Neural cell (in vitro differentiated cells): Measurements from ENCODE around the gene DHRS3. TPM values are rescaled to one million over a fixed set of nuclear protein-coding genes. Genes with fewer than 3 reads are reported as not detected.
"Not testable (repeated sequence)": the region's sequence is repeated elsewhere in the genome, so short reads cannot be mapped to it uniquely, and the experiment has no call there.

ENCODE experiments used
- H2AFZ ChIP-seq: fragments of 200-600, 300-800 bp; sonication (generic), shearing (Covaris generic); 2 replicates; pipeline ENCODE4 v1.6.0; 2014; ENCODE audit warnings: low read depth, mild to moderate bottlenecking, antibody characterized with exemption, low read length, moderate library complexity
- H3F3A ChIP-seq: fragments of 200-600 bp; shearing (Covaris generic); 2 replicates; pipeline ENCODE4 v1.6.1; 2016; ENCODE audit warnings: mild to moderate bottlenecking, moderate library complexity, mixed read lengths, antibody characterized with exemption, low read length; ENCODE audit not compliant: insufficient read depth, poor library complexity, severe bottlenecking
- H3K27ac ChIP-seq: fragments of 200-600, 300-800 bp; sonication (generic), shearing (Covaris generic); 2 replicates; pipeline ENCODE4 v1.5.1; 2014; ENCODE audit warnings: mild to moderate bottlenecking, low read length, moderate library complexity
- H3K27me3 ChIP-seq: fragments of 300-800, 200-600 bp; sonication (generic), shearing (Covaris generic); 2 replicates; pipeline ENCODE4 v1.6.0; 2014; ENCODE audit warnings: mild to moderate bottlenecking, low read depth, low read length, moderate library complexity; ENCODE audit not compliant: insufficient read depth
- H3K36me3 ChIP-seq: fragments of 300-800, 200-600 bp; sonication (generic), shearing (Covaris generic); 2 replicates; pipeline ENCODE4 v1.5.1; 2014; ENCODE audit warnings: mild to moderate bottlenecking, antibody characterized with exemption, low read length, moderate library complexity; ENCODE audit not compliant: insufficient read depth
- H3K4me2 ChIP-seq: fragments of 300-800, 200-600 bp; sonication (generic), shearing (Covaris generic); 2 replicates; pipeline ENCODE4 v1.6.0; 2014; ENCODE audit warnings: mild to moderate bottlenecking, low read length
- H3K4me3 ChIP-seq: fragments of 300-800, 200-600 bp; sonication (generic), shearing (Covaris generic); 2 replicates; pipeline ENCODE4 v1.5.1; 2014; ENCODE audit warnings: mild to moderate bottlenecking, low read length, moderate library complexity
- H3K79me2 ChIP-seq: fragments of 200-600 bp; shearing (Covaris generic); replicated peaks from 2 replicates; pipeline ENCODE4 v1.6.0; 2014; ENCODE audit warnings: mild to moderate bottlenecking, low read length, moderate library complexity; ENCODE audit not compliant: insufficient read depth
- H3K9ac ChIP-seq: fragments of 300-800, 200-600 bp; sonication (generic), shearing (Covaris generic); 2 replicates; pipeline ENCODE4 v1.6.1; 2016; ENCODE audit warnings: mild to moderate bottlenecking, low read length, mixed read lengths
- H3K9me2 ChIP-seq: fragments of 200-600 bp; shearing (Covaris generic); 2 replicates; pipeline ENCODE4 v1.6.1; 2016; ENCODE audit warnings: mild to moderate bottlenecking, low read length, mixed read lengths; ENCODE audit not compliant: insufficient read depth
- H3K9me3 ChIP-seq: fragments of 200-600, 300-800 bp; sonication (generic), shearing (Covaris generic); 2 replicates; pipeline ENCODE4 v1.6.1; 2016; ENCODE audit warnings: mild to moderate bottlenecking, mixed run types, low read length, moderate library complexity, mixed read lengths
- H4K20me1 ChIP-seq: fragments of 200-600 bp; shearing (Covaris generic); 2 replicates; pipeline ENCODE4 v1.6.1; 2016; ENCODE audit warnings: mild to moderate bottlenecking, mixed run types; ENCODE audit not compliant: insufficient read depth
- CTCF ChIP-seq: fragments of 450-650 bp; IDR thresholded peaks from 2 replicates; pipeline ENCODE4 v1.5.1; 2014; ENCODE audit warnings: antibody characterized with exemption, mild to moderate bottlenecking, moderate library complexity; ENCODE audit not compliant: poor library complexity, severe bottlenecking
- EP300 ChIP-seq: fragments of 450-650 bp; conservative IDR thresholded peaks from 2 replicates; pipeline ENCODE4 v1.6.1; 2014; ENCODE audit warnings: antibody characterized with exemption, mild to moderate bottlenecking, moderate library complexity; ENCODE audit not compliant: poor library complexity, severe bottlenecking
- EZH2 ChIP-seq: fragments of 200-600, 300-800 bp; shearing (Covaris generic), sonication (generic); IDR thresholded peaks from 2 replicates; pipeline ENCODE4 v1.6.1; 2014; ENCODE audit warnings: antibody characterized with exemption, low read length, borderline replicate concordance, mild to moderate bottlenecking; ENCODE audit not compliant: insufficient read depth, poor library complexity, severe bottlenecking
- MXI1 ChIP-seq: fragments of 450-650 bp; conservative IDR thresholded peaks from 2 replicates; pipeline ENCODE4 v1.6.1; 2014; ENCODE audit warnings: antibody characterized with exemption, mild to moderate bottlenecking; ENCODE audit not compliant: poor library complexity, severe bottlenecking
- POLR2AphosphoS5 ChIP-seq: IDR thresholded peaks from 2 replicates; pipeline ENCODE4 v1.6.1; 2012
- RAD21 ChIP-seq: fragments of 450-650 bp; conservative IDR thresholded peaks from 2 replicates; pipeline ENCODE4 v1.6.1; 2014; ENCODE audit warnings: antibody characterized with exemption, mild to moderate bottlenecking, moderate library complexity
- REST ChIP-seq: IDR thresholded peaks from 2 replicates; pipeline ENCODE4 v1.6.1; 2012; ENCODE audit warnings: borderline replicate concordance
- SMC3 ChIP-seq: fragments of 450-650 bp; conservative IDR thresholded peaks from 2 replicates; pipeline ENCODE4 v1.6.1; 2014; ENCODE audit warnings: antibody characterized with exemption, mild to moderate bottlenecking, moderate library complexity; ENCODE audit not compliant: poor library complexity
- TAF1 ChIP-seq: IDR thresholded peaks from 2 replicates; pipeline ENCODE4 v1.6.1; 2012; ENCODE audit warnings: low read depth
- polyA plus RNA-seq: library from polyadenylated mRNA; depleted of rRNA; stranded (reverse); fragments of >200 nt; gene quantifications from 2 replicates; pipeline ENCODE4 v1.2.3, GENCODE V29; 2014

The DHRS3 gene
- polyA plus RNA-seq, 1 donor from 2014 or later, result 0.22 TPM

GRCh38 chr1:12565094-12565965 lies 52.7 kb downstream of the DHRS3 start:
- H3K9ac ChIP-seq, result no peak overlapping the region
- no peak overlapping the region for H3K27ac ChIP-seq
- no peaks in the 10 kb centered on the region for H3K36me3 ChIP-seq
- H2AFZ ChIP-seq, result no peak overlapping the region
- no peaks in the 10 kb centered on the region for H3K9me3 ChIP-seq
- no peak overlapping the region for H3K4me3 ChIP-seq
- H4K20me1 ChIP-seq, result no peaks in the 10 kb centered on the region
- H3K27me3 ChIP-seq, result no peaks in the 10 kb centered on the region
- no peaks in the 10 kb centered on the region for H3K9me2 ChIP-seq
- H3K79me2 ChIP-seq, result no peaks in the 10 kb centered on the region
- H3K4me2 ChIP-seq, result no peak overlapping the region
- TF ChIP-seq MXI1 (no peak), POLR2AphosphoS5 (no peak), RAD21 (no peak), CTCF (no peak), TAF1 (no peak), EZH2 (no peak), SMC3 (no peak), REST (no peak), EP300 (no peak)
- H3F3A ChIP-seq, result no peaks in the 10 kb centered on the region

- H3K27ac ChIP-seq, H3K4me3 ChIP-seq: not testable (repeated sequence)
Measured at GRCh38 chr1:12564251-12564650, 53.8 kb downstream of the DHRS3 start.

More at GRCh38 chr1:12564251-12564650, 53.8 kb downstream of the DHRS3 start:
- H3K27me3 ChIP-seq, H3K9me2 ChIP-seq, H3F3A ChIP-seq, H3K9me3 ChIP-seq, H3K36me3 ChIP-seq, H2AFZ ChIP-seq, H3K79me2 ChIP-seq, H3K4me2 ChIP-seq, H3K9ac ChIP-seq, H4K20me1 ChIP-seq: not testable (repeated sequence)
